ENCODE results near the gene C10orf53.
"Not testable (repeated sequence)": the region's sequence is repeated elsewhere in the genome, so short reads cannot be mapped to it uniquely, and the experiment has no call there.

Gene C10orf53

DNA sequence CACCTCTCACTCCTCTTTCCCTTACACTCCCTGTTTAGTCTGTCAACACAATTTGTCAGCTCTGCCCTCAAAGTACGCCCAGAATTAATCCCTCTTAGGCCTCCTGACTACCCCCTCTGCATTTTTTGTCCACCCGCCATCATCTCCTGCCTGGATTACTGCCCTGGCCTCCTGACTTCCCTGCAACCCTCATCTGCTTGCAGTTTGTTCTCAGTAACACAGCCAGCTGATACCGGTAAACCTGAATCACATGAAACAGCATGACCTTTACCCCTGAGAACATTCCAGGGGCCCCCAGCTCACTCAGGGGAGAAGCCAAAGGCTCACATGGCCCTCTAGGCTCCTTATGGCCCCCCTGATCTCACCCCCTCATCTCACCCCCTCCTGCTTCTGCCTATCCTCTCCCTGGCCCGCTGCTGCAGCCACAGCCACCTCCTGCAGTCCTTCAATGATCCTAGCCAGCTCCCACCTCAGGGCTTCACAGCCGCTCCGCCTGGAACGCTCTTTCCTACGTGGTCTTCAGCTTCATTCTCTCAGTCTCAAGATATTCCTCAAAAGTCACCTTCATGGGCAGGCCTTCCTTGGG lies 8.9 kb downstream of the C10orf53 start:
- DNase-seq (ENCODE audit: low read depth): no peak

- DNase-seq (ENCODE audit: low read depth): no peak
Observed at GRCh38 chr10:49688920-49689319, 9.5 kb downstream of the C10orf53 start.

DNA sequence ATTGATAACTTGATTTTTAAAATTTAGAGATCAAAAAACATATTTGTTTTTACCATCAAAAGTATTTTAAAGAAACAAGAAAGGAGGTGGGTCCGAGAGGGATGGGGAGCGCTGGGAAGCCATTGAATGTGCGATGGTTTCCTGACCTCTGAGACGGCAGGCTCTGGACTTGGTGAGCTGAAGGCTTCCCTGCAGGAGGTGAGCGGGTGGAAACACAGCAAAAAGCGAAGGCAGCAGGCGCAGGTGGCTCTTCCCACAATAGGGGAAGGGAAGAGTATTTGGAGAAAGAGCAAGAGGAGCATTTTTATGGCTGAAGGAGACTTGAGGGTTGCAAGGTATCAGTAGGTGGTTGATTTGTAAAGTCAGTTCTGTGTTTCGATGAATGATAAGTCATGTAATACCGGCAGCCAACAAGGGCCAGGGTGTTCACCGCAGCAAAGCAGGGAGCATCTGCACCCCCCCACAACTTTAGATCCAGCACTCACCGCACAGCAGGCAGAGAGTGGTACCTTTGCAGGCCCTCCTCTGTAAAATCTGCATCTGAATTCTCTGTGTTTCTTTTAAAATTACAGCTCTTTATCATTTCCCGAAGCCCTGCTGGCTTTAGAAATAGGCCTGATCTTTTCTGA lies 10.5 kb downstream of the C10orf53 start:
- DNase-seq (ENCODE audit: low read depth): no peak

- no peak for DNase-seq (ENCODE audit: low read depth)
Observed at GRCh38 chr10:49690698-49691356, 11.4 kb downstream of the C10orf53 start.

DNA sequence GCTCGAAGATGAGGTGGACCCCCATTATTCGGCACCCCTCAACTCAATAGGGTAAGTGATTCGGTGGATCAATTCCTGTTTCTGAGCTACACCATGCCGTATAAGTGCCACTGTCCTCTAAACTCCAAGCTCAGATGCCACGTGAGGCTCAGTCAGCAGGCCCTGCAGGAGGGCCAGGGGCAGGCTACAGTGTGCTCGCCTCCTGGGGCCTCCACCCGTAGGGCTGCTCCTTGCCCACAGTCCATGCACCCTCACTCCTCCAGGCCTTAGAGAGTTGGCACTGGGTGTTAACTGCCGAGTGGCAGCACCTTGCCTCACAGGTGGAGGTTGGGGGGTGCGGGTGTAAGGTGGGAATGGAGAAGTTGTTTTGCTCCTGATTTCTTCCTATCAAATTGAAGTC lies 12.1 kb downstream of the C10orf53 start:
- no peak for DNase-seq (ENCODE audit: low read depth)

- no peak for DNase-seq (ENCODE audit: low read depth)
Observed at GRCh38 chr10:49694466-49694865, 15.0 kb downstream of the C10orf53 start.

DNA sequence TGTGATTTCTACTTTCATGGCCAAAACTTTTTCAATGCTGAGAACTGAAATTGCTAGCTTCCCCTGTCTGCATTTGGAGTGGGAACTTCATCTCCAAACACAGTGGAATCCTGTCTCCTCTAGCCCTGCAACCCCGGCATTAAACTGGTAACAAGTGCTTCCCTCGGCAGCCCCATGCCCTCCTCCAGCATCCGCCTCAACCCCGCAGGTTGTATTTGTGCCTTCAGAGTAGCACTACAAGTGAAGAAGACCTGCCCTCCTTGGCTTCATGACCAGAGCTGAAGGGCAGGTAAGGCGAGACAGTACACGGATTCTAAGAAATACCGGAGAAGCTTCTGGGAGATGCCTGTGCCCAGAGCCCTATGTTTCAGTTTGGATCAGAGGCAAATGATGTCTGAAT lies 16.9 kb downstream of the C10orf53 start:
- no peak for DNase-seq (ENCODE audit: low read depth)

GRCh38 chr10:49698679-49699078 lies 19.2 kb downstream of the C10orf53 start:
- no peak for DNase-seq (ENCODE audit: low read depth)

- DNase-seq (ENCODE audit: low read depth): no peak
Observed at GRCh38 chr10:49700211-49700610, 20.8 kb downstream of the C10orf53 start.

DNA sequence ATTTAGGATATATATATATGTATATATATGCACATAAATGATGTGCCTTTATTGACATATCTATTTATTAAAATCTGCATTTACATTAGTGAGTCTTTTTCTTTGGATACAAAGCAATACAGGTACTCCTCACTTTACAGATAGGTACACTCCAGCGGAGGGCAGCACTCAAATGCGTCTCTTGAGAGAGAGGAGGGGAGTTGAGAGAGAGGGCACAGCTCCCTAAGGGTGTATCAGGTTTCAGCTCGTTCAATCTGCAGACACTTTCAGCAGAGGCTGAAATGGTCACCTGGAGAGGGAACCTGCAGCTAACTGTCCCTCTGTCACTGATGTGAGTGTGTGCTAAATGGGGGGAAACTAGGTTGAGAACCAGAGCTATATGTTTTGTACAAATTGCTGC lies 21.5 kb downstream of the C10orf53 start:
- DNase-seq (ENCODE audit: low read depth): no peak

DNA sequence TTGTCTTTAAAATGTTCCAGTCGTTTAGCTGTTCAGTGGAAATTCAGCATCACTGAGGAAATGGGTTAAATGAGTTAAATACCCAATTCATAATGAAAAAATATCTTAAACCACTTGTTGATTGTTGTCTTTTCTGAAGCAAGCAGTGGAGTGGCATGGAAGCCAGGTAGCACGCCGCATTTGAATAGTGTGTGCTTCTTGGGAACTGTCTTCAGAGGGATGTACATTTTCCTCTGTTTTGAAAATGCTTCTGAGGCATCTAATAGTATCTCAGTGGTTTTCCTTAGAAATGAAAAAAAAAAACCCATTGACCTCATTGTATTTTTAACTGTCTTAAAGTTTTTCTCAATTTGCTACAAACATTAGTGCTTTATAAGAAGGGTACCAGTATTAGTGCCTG lies 28.1 kb downstream of the C10orf53 start:
- DNase-seq (ENCODE audit: low read depth): no peak

- DNase-seq (ENCODE audit: low read depth): no peak
Observed at GRCh38 chr10:49709934-49710333, 30.5 kb downstream of the C10orf53 start.

- no peak for DNase-seq (ENCODE audit: low read depth)
Observed at GRCh38 chr10:49710966-49711365, 31.5 kb downstream of the C10orf53 start.

DNA sequence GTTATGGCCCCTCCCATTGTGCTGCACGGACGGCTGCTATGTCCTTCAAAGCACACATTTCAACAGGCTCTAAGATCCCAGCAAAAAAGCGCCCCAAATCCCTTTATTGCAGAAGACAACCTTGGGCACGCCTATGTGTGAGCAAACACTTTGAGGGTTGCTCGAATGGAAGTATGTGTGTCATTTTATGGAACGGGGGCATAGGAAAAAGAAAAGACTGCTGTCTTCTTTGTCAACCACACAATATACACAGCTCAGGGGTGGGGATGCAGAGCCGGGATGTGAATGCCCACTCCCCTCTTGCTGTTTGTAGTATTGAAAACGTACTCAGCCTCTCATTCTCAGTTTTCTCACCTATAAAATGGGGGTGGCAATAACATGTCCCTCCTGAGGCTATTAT lies 32.0 kb downstream of the C10orf53 start:
- no peak for DNase-seq (ENCODE audit: low read depth)

DNA sequence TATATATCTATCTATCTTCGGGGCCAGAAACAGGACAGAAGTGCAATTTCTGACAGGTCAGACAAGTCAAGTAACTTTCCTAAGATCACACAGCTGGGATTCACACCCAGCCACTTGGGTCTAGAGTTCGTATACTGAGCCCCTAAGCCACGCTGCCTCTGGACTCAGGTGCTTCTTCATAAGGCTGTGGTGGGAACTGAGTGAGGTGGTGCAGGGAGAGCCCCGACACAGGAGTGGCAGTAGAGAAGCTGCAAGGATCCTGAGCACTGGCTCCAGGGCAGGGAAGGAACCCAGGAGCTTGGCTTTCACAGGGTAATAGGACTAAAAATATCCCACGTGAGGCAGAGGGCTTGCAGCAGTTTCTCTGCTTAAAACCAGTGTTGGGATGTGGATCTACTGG lies 33.8 kb downstream of the C10orf53 start:
- no peak for DNase-seq (ENCODE audit: low read depth)

DNA sequence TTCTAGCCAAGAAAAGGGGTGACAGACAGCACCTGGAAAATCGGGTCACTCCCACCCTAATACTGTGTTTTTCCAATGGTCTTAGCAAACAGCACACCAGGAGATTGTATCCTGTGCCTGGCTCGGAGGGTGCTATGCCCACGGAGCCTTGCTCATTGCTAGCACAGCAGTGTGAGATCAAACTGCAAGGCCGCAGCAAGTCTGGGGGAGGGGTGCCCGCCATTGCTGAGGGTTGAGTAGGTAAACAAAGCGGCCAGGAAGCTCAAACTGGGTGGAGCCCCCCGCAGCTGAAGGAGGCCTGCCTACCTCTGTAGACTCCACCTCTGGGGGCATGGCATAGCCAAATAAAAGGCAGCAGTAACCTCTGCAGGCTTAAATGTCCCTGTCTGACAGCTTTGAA lies 35.7 kb downstream of the C10orf53 start:
- DNase-seq (ENCODE audit: low read depth): not testable (repeated sequence)

DNA sequence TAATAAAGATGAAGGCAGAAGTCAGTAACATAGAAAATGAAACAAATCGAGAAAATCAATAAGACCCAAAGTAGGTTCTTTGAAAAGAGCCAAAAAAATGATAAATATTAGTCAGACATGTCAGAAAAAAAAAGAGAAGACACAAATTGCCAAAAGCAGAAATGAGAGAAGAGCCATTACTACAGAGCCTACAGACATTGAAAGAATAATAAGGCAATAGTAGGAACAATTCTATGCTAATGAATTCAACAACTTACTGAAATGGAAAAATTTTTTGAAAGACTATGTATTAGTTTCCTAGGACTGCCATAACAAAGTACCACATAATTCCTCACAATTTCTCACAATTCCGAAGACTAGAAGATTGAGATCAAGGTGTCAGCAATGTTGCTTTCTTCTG lies 47.1 kb downstream of the C10orf53 start:
- no peak for DNase-seq (ENCODE audit: low read depth)

DNA sequence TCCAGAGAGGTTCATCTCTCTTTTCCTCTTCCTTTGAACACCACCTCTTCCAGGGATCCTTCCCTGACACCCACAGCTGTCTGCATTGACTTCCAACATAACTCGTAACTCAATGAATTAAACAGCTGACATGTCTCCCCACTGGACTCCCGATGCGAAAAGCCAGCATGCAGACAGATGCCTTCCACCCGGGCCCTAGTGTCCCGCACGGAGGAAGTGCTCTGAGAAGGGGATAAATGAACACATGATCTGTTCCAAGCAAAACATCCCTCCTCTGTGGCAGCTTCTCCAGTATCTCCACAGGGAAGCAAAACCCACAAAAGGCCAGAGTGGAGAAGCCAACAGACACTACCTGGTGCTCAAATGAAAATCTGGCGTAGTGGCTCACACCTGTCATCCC lies 54.4 kb downstream of the C10orf53 start:
- no peak for DNase-seq (ENCODE audit: low read depth)

DNA sequence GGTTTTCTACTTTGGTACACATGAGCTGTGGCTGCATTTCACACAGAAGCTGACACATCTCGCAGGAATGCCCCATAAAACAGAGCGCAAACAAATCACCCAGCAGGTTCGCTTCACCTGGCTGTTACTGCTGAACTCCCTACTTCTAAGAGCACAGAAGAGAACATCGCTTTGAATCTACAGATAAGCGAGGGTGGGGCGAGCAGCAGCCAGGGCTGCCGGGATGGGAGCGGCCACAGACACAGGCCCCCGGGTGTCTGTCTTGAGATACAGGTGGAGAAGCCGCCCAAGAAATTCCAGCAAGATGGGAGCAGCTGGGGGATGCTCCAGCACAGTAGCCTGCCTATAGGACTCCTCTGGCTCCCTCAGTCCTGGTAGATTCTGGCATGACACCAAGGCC lies 55.2 kb downstream of the C10orf53 start:
- DNase-seq (ENCODE audit: low read depth): no peak

DNA sequence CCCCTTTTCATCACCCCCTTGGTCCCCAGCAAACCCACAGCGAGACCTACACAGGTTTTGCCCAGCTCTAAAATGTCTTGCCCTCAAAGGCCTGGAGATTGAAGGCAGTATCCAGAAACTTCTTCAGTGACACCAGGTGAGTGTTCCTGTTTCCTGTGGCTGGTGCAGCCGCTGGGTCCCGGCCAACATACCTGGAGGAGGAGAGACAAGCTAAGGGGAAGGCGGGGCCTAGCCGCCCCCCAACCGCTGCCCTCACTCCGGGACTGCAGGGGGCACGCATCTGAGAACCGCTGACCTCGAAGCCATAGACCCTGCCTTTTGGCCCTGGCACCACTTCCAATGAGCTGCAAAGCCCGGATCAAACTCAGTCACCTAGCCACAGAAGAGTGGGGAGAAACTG lies 55.7 kb downstream of the C10orf53 start:
- DNase-seq (ENCODE audit: low read depth): no peak

GRCh38 chr10:49735848-49736563 lies 56.6 kb downstream of the C10orf53 start:
- DNase-seq (ENCODE audit: low read depth): no peak

DNA sequence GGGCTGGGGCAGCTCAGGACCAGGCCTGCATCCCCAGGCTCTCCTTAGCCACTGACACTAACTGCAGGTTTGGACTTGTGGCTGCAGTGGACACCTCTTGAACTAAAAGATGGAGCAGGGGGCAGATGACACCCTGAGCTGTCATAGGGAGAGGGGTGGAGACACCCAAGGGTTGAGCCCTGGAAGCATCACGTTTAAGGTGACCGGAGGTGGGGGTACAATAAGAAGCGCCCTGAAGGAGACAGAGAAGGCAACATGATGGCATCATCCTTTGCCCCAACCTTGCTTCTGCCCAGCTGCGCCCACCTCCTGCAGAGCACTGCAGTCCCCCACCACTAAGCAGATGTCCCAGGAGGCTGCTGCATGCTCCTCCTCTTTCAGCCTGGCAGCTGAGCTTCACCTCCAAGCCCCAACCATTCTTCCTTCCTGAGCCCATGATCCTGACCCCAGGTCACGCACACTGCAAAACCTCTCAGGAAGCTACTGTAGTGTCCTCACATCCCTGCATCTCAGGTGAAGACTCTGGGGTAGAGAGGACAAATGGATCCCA lies 57.2 kb downstream of the C10orf53 start:
- no peak for DNase-seq (ENCODE audit: low read depth)
